Measurements from ENCODE around the gene YWHAQ.
"Not testable (repeated sequence)": the region's sequence is repeated elsewhere in the genome, so short reads cannot be mapped to it uniquely, and the experiment has no call there.

Gene YWHAQ

DNA sequence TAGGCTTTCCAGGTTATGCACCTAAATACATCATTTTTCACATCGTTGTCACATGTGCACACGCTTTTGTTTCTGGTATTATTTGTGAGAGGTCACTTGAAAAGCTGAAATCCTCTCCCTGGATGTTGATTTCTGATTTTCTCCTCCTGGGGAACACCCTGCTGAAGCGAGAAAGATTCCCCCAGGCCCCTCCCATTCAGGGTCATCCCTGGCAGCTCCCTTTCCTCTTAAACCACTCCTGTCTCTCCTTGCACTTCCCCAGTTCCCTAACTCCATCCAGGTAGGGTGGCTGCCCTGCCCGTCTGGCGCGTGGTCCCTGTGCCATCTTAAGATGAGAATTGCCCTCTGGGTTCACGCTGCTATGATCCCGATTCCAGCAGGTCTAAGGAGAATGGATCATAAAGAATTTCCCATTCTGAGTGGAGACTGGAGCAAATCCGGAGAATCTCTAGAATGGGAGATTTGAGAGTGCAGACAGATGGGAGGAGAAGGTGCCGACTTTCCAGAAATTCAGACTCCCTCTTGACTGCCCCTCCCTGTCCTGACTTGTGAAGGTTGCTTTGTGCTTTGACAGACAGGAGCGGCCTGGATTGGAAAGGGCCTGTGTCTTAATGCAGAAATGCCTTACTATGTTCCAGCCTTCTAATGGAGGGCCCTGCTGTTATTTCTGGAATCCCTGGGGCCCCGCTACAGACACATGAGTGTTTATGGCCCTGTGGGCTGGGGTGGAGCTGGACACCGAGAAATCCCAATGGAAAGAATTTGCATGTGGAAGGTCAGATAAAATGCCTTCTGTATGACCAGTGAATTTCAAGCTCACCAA is 1.3 kb upstream of the YWHAQ start:
- no peak for DNase-seq

GRCh38 chr2:9631553-9631819 is 689 bp upstream of the YWHAQ start:
- no peak for DNase-seq

DNA sequence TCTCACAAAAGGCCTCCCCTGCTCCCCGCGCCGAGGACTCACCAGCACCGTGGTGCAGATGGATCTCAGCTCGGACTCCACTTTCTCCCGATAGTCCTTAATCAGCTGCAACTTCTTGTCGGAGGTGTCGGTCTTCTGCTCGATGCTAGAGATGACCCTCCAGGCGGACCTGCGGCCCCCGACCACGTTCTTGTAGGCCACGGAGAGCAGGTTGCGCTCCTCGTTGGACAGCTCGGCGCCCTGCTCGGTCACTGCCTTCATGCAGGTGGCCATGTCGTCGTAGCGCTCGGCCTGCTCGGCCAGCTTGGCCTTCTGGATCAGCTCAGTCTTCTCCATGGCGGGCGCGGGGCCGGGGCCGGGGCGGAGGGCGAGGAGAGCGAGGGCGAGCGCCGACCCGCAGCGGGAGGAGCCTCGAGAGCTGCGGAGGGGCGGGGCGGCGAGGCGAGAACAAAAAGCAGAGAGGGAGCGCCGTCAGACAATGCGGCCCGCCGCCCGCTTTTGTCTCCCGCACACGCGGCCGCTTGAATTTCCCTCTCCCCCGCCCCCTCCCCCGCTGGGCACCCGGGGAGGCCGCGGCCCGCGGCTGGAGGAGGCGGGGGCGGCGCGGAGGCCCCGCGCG is 571 bp downstream of the YWHAQ start:
- DNase-seq = peak; percentile 70

DNA sequence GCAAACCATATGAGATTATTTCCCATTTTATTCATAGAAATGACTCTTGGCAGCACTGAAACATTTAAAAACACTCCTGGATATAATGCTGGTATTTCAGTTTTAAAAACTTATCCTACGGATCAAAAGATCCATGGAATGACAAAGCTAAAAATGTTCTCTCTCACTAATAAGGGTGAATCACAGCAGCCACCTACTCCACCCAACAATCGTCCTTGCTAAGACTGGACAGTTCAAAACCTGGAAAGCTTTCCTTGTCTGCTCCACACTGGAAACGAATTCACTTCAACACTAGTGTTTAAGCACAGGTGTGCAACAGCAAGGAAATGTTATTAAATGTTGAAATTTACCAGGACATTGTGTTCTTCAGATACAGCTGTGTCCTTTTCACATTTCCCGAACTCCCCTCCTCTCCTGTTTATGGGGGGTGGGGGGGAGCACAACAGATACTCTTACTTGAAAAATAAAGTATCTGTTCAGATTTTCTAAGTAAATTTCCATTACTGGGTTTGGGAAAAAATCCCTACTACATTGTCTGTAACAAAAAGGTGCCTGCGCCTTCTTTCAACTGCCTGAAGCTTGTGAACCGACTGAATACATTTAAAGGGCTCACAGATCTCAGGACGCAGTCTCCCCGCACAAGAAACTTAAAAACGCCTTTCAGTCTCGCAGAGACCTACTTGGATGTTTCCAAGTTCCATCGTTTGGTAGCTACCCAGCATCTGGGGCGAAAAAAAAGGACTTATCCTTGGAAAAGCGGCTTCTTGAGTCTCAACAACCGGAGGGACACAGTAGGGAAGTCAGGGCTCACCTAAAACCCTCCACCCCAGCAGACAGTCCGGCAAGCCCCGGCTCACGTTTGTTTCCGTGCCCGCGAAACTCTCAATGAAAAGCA is 1.3 kb downstream of the YWHAQ start:
- no peak for DNase-seq

DNA sequence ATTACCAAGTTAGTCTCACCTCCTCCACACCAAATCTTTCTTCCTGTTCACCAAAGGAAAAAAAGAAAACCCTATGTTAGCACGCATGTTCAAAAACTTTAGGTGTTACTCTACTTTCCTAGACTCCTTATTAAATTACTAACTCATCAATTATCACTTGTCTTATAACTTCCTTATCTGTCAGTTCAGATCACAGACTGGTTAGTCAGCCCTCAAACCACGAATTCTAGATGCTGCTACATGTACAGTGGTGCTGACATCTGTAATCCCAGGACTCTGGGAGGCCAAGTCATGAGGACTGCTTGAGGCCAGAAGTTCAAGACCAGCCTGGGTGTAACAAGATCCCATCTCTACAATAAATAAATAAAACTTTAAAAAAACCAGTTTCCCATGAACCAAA is 3.5 kb downstream of the YWHAQ start:
- DNase-seq = no peak

DNA sequence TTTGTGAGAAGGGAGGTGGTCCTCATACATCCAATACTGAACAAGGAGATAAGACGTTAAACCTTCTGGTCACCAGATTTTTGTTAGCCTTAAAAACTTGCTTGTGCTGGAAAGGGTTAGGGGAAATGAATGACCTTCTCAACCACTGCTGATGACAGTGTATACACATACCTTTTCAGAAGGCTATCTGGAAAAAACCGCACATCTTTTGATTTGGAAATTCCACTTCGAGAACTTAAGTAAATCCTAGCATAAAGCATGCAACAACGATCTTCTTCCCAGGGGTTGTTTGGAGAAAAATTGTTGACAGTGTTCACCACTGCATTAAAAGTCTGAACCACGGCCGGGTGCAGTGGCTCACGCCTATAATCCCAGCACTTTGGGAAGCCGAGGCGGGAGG is 7.6 kb downstream of the YWHAQ start:
- no peak for DNase-seq

DNA sequence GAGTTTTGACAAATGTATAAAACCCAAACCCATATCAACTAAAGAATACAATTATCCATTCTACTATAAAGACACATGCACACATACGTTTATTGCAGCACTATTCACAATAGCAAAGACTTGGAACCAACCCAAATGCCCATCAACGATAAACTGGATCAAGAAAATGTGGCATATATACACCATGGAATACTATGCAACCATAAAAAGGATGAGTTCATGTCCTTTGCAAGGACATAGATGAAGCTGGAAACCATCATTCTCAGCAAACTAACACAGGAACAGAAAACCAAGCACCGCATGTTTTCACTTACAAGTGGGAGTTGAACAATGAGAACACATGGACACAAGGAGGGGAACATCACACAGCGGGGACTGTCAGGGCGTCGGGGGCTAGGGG is 9.1 kb downstream of the YWHAQ start:
- DNase-seq = not testable (repeated sequence)

- no peak for DNase-seq
Observed at GRCh38 chr2:9618410-9618809, 12.4 kb downstream of the YWHAQ start.

DNA sequence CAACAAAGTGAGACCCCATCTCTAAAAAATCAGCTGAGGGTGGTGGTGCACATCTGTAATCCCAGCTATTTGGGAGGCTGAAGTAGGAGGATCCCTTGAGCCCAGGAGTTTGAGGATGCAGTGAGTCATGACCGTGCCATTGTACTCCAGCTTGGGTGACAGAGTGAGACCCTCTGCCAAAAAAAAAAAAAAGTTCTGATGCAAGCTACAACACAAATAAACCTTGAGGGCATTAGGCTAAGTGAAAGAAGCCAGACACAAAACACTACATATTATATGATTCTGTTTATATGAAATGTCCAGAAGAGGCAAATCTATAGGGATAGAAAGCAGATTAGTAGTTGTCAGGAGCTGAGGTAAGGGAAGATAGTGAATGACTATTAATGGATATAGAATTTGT is 13.0 kb downstream of the YWHAQ start:
- DNase-seq = no peak

- DNase-seq = no peak
Observed at GRCh38 chr2:9617296-9617695, 13.5 kb downstream of the YWHAQ start.

DNA sequence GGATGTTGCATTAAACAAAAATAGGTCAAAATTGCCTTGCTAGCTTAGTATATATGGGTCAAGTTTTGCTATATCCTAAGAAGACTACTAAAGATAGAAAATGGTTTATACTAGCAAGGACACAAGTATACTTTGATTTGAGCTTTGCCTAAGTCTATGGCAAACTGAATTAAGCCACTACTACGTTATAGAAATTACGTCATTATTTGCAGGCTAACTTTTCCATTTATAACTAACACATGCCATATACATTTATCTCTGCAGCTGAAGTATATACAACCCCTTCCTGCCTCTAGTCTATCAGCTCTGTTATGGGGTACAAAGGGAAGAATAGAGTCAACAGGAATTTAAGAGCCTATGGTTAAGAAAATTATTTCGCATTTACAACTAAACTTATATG is 16.2 kb downstream of the YWHAQ start:
- DNase-seq = no peak

DNA sequence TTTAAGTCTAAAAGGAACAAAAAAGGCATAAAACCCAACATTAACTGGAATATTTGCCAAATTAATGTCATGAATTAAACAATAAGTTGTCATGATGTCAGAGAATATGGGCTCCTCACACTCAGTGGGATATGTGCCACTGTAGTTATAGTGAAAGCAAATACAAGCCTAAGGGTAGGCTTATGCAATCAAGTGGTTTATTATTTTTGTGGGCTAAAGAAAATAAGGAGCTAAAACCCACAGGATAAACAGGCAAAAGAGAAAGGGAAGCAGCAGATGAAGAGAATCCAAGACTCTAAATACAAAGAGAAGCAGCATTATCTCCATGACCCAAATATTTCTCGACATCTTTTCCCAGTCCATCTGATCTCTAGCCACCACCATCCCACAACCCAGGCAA is 17.5 kb downstream of the YWHAQ start:
- DNase-seq = no peak

- not testable (repeated sequence) for DNase-seq
Observed at GRCh38 chr2:9611549-9611912, 19.3 kb downstream of the YWHAQ start.

DNA sequence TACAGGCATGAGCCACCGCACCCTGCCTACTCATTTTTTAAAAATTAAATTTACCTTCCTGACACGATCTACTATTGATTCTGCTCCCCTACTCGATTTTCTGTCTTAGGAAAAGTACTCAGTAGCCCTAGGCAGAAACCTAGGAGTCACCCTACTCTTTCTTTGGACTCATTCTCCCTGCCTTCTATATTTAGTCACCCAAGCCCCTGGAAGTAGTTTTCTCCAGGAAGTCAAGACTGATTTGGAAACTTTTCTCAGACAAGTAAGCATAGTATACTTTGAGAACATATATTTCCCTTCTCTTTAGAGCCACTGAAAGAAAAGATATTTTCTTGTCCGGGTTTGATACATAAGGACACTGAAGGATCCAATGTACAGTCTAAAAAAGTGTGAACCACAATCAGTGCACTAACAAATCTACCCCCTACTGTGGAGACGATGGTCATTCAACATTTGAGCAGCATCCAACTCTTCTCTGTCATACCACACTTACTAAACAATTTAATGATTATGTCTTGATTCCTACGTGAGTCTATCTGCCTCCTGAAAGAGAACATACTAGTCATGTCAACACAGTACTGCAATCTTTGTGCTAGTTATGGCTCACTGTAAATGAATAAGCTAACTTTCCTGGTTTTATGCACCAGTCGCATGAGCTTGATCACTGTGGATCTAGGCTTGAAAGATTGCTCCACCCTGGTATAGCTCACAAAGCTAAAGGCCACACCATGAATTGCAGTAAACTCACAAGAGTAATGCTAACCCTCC is 19.8 kb downstream of the YWHAQ start:
- no peak for DNase-seq

- not testable (repeated sequence) for DNase-seq
Observed at GRCh38 chr2:9608491-9608890, 22.3 kb downstream of the YWHAQ start.

DNA sequence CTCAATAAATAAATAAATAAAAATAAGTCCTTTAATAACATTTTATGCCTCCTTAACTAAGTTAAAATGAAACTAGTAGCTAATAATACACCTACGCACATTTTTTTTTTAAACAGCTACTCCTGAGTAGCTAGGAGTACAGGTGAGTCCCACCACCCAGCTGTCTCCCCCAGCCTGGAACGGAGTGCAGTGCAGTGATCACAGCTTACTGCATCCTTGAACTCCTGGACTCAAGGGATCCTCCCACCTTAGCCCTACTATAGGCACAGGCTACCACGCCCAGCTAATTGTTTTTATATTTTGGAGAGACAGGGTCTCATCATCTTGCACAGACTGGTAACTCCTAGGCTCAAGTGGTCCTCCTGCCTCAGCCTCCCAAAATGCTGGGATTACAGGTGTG is 28.4 kb downstream of the YWHAQ start:
- no peak for DNase-seq

DNA sequence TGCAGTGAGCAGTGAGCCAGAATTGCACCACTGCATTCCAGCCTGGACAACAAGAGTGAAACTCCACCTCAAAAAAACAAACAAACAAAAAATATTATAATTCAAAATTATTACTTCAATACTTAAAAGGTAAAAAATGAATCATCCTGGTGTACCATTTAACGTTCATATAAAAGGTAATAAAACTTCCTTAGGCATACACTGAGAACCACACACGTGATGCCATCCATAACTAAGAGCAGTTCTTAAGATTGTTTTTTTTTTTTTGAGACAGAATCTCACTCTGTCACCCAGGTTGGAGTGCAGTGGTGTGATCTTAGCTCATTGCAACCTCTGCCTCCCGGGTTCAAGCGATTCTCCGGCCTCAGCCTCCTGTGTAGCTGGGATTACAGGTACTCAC is 29.4 kb downstream of the YWHAQ start:
- DNase-seq = no peak

- no peak for DNase-seq
Observed at GRCh38 chr2:9599430-9599829, 31.4 kb downstream of the YWHAQ start.

- DNase-seq = no peak
Observed at GRCh38 chr2:9596621-9597311, 34.0 kb downstream of the YWHAQ start.

- no peak for DNase-seq
Observed at GRCh38 chr2:9595746-9596145, 35.1 kb downstream of the YWHAQ start.

GRCh38 chr2:9595256-9595655 is 35.5 kb downstream of the YWHAQ start:
- not testable (repeated sequence) for DNase-seq

GRCh38 chr2:9594366-9595054 is 36.3 kb downstream of the YWHAQ start:
- DNase-seq = no peak
